Gastrocnemius medialis (tissue), 4 donors: ENCODE measurements around the gene UBR4.

Source experiments
- CTCF ChIP-seq, 5 experiments: fragments of 450-650 bp in 3 of 5; fragments of 200-600 bp in 2 of 5; sonication (generic) in 2 of 5; IDR thresholded peaks in 4 of 5; conservative IDR thresholded peaks in 1 of 5; 1 replicate in 4 of 5; 2 replicates in 1 of 5; pipeline ENCODE4 v1.5.1; 2016 to 2019; ENCODE audit warnings: antibody characterized with exemption in 5 of 5, mild to moderate bottlenecking in 3 of 5, moderate library complexity in 3 of 5
- POLR2A ChIP-seq, 2 donors: fragments of 450-650 bp; IDR thresholded peaks; one replicate each; pipeline ENCODE4 v1.6.1; 2017; ENCODE audit warnings: antibody characterized with exemption in 2 of 2, mild to moderate bottlenecking in 2 of 2, moderate library complexity in 2 of 2

DNA sequence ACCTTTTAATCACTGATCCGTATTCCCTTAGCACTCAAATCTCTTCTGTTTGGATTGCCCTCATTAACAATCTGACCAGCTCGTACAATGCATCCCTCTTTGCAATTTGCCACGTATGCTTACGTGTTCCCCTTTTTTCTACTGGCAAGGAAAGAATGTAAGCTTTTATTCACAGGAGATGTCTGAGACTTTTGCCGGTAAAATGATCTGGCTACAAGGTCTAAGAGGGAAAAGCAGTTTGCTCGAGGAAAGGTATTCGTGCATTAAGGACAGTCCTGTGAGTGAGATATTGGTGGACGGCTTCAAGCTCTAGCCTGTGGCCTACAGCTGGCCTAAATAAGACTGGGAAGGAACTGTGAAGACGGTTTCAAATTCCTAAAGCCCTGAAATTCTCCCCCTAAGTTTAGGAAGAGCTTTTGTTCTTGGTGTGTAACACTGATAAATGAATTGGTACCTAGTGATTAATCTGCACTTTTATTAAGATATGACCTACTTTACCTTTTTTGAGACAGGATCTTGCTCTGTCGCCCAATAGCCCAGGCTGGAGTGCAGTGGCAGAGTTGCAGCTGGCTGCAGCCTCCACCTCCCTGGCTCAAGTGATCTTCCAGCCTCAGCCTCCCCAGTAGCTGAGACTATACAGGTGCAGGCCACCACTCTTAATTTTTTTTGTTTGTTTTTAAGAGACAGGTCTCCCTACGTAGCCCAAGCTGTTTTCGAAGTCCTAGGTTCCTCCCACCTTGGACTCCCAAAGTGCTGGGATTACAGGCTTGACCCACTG lies 895 bp upstream of the UBR4 start:
- TF ChIP-seq CTCF (IDR thresholded peaks at IDR 0.05 in 4 of 5, conservative IDR thresholded peaks at IDR 0.05 in 1 of 5) (no peak), POLR2A (IDR thresholded peaks at IDR 0.05) (no peak)
